ENCODE measurements around the gene GPS1. TPM values are rescaled to one million over a fixed set of nuclear protein-coding genes. Genes with fewer than 3 reads are reported as not detected.

The GPS1 gene
- total and polyA plus RNA-seq, 9 of the 15 experiments (the other 6 are each of a cell fraction or from before 2014, with no cell fraction given), result 3.1 to 167 (median 69.9) TPM

GRCh38 chr17:82062984-82063368 is 11.3 kb downstream of the GPS1 start:
- H3K9me3 ChIP-seq (replicated peaks; ENCODE audit: control insufficient read depth, insufficient read depth, low read depth, low read length), result no peaks in the 10 kb centered on the region
- ATAC-seq (no peak), DNase-seq (ENCODE audit: extremely low read depth in 1 of 4, low spot score in 3 of 4) (no peak), FAIRE-seq (no peak)
- POLR2A ChIA-PET, result interaction anchor here (0.6 to 2.4 kb wide), 3 partner anchors 9 to 24 kb away, joined by 4 to 11 read pairs (median 5); no protein-coding TSS in a partner anchor
- H3K27ac ChIP-seq (ENCODE audit: extremely low read depth, low read depth, low read length), result no peak overlapping the region
- H3K79me2 ChIP-seq (ENCODE audit: control insufficient read depth, insufficient read depth, low read length), result peaks cover 28% of the 10 kb centered on the region
- intact Hi-C loops (cut with micrococcal nuclease) (no loop called here), in situ Hi-C loops (cut with MboI) (no loop called here)
- H3K27me3 ChIP-seq (ENCODE audit: control insufficient read depth in 2 of 2, insufficient read depth in 2 of 2, low read length in 2 of 2), result no peaks in the 10 kb centered on the region
- H3K36me3 ChIP-seq (ENCODE audit: control insufficient read depth, insufficient read depth, low read length), result peaks cover 64% of the 10 kb centered on the region; the same call in 2 of the 3 replicates
- WGBS (ENCODE audit: insufficient coverage, low coverage, missing lambda C conversion rate), result 100% methylated on average over 9 of the region's 9 CpGs
- peak; percentile 59; the same call in 1 of the 2 replicates for TF ChIP-seq POLR2G (IDR thresholded peaks at IDR 0.05; ENCODE audit: low read depth, low read length)
- no peak for TF ChIP-seq ZNF165 (CRISPR knock-in tag; IDR thresholded peaks at IDR 0.05; ENCODE audit: borderline replicate concordance)
- H3K4me2 ChIP-seq (ENCODE audit: insufficient read depth, low read length), result no peak overlapping the region
- H3K4me3 ChIP-seq, result no peak overlapping the region
- H3K9me1 ChIP-seq (ENCODE audit: control insufficient read depth, insufficient read depth, low read length), result no peaks in the 10 kb centered on the region
- CTCF ChIA-PET (ENCODE audit: low intra/inter-chr PET ratio), result no interaction called here
- H3K4me1 ChIP-seq (replicated peaks in 1 of 2; ENCODE audit: control insufficient read depth in 2 of 2, insufficient read depth in 2 of 2, low read length in 2 of 2), result peaks cover 3 to 76% of the 10 kb centered on the region in 2 experiments; a peak in 3 of 5 replicates
- H4K20me1 ChIP-seq (replicated peaks; ENCODE audit: control insufficient read depth, insufficient read depth, low read length), result no peaks in the 10 kb centered on the region; the same call in none of the 2 replicates
- no peak overlapping the region for H2AFZ ChIP-seq (ENCODE audit: low read depth, low read length)
- no TSS peak for BruUV-seq (replicated peaks)
- H3K9ac ChIP-seq (ENCODE audit: insufficient read depth in 1 of 2, low read depth in 2 of 2, low read length in 2 of 2), result peak overlapping the region in 1 of 2 experiments; percentile 70; a peak in 2 of 4 replicates

GRCh38 chr17:82063424-82064415 is 12.0 kb downstream of the GPS1 start:
- H4K20me1 ChIP-seq (replicated peaks; ENCODE audit: control insufficient read depth, insufficient read depth, low read length), result no peaks in the 10 kb centered on the region; the same call in none of the 2 replicates
- no peaks in the 10 kb centered on the region for H3K27me3 ChIP-seq (ENCODE audit: control insufficient read depth in 2 of 2, insufficient read depth in 2 of 2, low read length in 2 of 2)
- H3K9ac ChIP-seq (ENCODE audit: insufficient read depth in 1 of 2, low read depth in 2 of 2, low read length in 2 of 2), result peak overlapping the region in 1 of 2 experiments; percentile 70; a peak in 2 of 4 replicates
- 85% methylated on average over 17 of the region's 20 CpGs for WGBS (ENCODE audit: insufficient coverage, low coverage, missing lambda C conversion rate)
- no TSS peak for BruUV-seq (replicated peaks)
- H3K36me3 ChIP-seq (ENCODE audit: control insufficient read depth, insufficient read depth, low read length), result peaks cover 57% of the 10 kb centered on the region; the same call in 2 of the 3 replicates
- H3K27ac ChIP-seq (ENCODE audit: extremely low read depth, low read depth, low read length), result no peak overlapping the region
- peaks cover 28% of the 10 kb centered on the region for H3K79me2 ChIP-seq (ENCODE audit: control insufficient read depth, insufficient read depth, low read length)
- CTCF ChIA-PET (ENCODE audit: low intra/inter-chr PET ratio), result no interaction called here
- H2AFZ ChIP-seq (ENCODE audit: low read depth, low read length), result no peak overlapping the region
- no peaks in the 10 kb centered on the region for H3K9me3 ChIP-seq (replicated peaks; ENCODE audit: control insufficient read depth, insufficient read depth, low read depth, low read length)
- H3K4me3 ChIP-seq, result peak overlapping the region; percentile 99; the same call in 1 of the 2 replicates
- in situ Hi-C loops (cut with MboI), result no loop called here
- POLR2A ChIA-PET, result interaction anchor here (0.5 to 3.9 kb wide), 5 partner anchors 10 to 1010 kb away, joined by 3 to 24 read pairs (median 6); no protein-coding TSS in a partner anchor
- FAIRE-seq (no peak), ATAC-seq (no peak), DNase-seq (ENCODE audit: extremely low read depth in 1 of 4, low spot score in 3 of 4) (no peak)
- H3K4me1 ChIP-seq (replicated peaks in 1 of 2; ENCODE audit: control insufficient read depth in 2 of 2, insufficient read depth in 2 of 2, low read length in 2 of 2), result peaks cover 3 to 69% of the 10 kb centered on the region in 2 experiments; a peak in 3 of 5 replicates
- intact Hi-C loops (cut with micrococcal nuclease), result no loop called here
- no peak overlapping the region for H3K4me2 ChIP-seq (ENCODE audit: insufficient read depth, low read length)
- no peaks in the 10 kb centered on the region for H3K9me1 ChIP-seq (ENCODE audit: control insufficient read depth, insufficient read depth, low read length)
- TF ChIP-seq, protein P1, sequence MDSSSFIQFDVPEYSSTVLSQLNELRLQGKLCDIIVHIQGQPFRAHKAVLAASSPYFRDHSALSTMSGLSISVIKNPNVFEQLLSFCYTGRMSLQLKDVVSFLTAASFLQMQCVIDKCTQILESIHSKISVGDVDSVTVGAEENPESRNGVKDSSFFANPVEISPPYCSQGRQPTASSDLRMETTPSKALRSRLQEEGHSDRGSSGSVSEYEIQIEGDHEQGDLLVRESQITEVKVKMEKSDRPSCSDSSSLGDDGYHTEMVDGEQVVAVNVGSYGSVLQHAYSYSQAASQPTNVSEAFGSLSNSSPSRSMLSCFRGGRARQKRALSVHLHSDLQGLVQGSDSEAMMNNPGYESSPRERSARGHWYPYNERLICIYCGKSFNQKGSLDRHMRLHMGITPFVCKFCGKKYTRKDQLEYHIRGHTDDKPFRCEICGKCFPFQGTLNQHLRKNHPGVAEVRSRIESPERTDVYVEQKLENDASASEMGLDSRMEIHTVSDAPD (CRISPR knock-in tag; IDR thresholded peaks at IDR 0.05), result no peak
- TF ChIP-seq HMGN3 (IDR thresholded peaks at IDR 0.05; ENCODE audit: borderline replicate concordance, extremely low read depth, insufficient read length, low read depth, low read length) (no peak), RBM25 (IDR thresholded peaks at IDR 0.05; ENCODE audit: low read depth, low read length, severe bottlenecking) (no peak), ZNF830 (CRISPR knock-in tag; IDR thresholded peaks at IDR 0.05) (no peak), TFE3 (CRISPR knock-in tag; IDR thresholded peaks at IDR 0.05) (no peak), ZNF143 (CRISPR knock-in tag; IDR thresholded peaks at IDR 0.05) (no peak)

All from K562 (cell line).